ENCODE data around the gene P3H2. TPM values are rescaled to one million over a fixed set of nuclear protein-coding genes. Genes with fewer than 3 reads are reported as not detected.

Gene P3H2
- total RNA-seq, 1 experiment from 2014 or later, result 44.7 TPM

GRCh38 chr3:190064112-190064511 lies 56.6 kb downstream of the P3H2 start:
- Histone ChIP-seq H3K36me3 (replicated peaks; ENCODE audit: control insufficient read depth, insufficient read depth, low read length) (no peaks in the 10 kb centered on the region), H3K27me3 (ENCODE audit: control insufficient read depth, insufficient read depth, low read length) (no peaks in the 10 kb centered on the region), H3K4me3 (ENCODE audit: insufficient read depth, low read depth, low read length) (no peak overlapping the region)
- DNase-seq, result no peak

DNA sequence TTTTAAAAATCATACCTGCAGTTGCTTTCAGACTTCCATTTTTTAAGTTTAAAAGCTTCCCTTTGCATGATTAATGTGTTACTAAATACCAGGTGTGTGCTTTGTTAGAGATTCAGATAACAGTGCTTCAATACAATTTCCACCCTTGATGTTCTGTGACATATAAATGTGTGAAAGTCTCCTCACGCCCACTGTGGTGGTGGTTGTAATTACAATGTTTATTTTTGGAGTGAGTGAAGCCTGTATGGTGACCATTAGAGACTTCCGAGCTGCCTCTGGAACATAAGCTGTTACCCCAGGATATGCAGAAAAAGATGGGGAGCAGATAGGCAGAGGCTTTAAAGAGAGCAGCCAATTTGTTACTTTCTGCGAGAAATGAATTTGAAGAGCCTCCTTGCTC lies 57.2 kb downstream of the P3H2 start:
- H3K4me3 ChIP-seq (ENCODE audit: insufficient read depth, low read depth, low read length), result no peak overlapping the region
- no peaks in the 10 kb centered on the region for H3K36me3 ChIP-seq (replicated peaks; ENCODE audit: control insufficient read depth, insufficient read depth, low read length)
- no peak for DNase-seq
- H3K27me3 ChIP-seq (ENCODE audit: control insufficient read depth, insufficient read depth, low read length), result no peaks in the 10 kb centered on the region

- no peak for DNase-seq
- Histone ChIP-seq H3K4me3 (ENCODE audit: insufficient read depth, low read depth, low read length) (no peak overlapping the region), H3K27me3 (ENCODE audit: control insufficient read depth, insufficient read depth, low read length) (no peaks in the 10 kb centered on the region), H3K36me3 (replicated peaks; ENCODE audit: control insufficient read depth, insufficient read depth, low read length) (no peaks in the 10 kb centered on the region)
Observed at GRCh38 chr3:190060192-190060775, 60.4 kb downstream of the P3H2 start.

DNA sequence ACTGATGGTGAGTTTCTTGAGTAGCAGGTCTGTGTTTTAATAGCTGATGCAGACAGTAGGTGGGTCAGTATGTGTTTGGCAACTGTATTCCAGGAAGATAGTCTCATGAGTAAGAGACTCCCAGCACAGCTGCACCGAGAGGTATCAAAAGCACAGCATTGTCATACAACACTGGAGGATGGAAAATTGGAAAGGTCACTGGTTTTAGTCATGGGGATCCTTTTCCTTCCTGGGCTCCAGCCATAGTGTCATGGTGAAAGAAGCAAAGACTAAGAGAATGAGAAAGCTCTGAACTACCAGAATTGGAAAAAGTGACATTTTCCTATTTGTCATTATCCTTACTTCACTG lies 61.5 kb downstream of the P3H2 start:
- no peak for DNase-seq
- H3K4me3 ChIP-seq (ENCODE audit: insufficient read depth, low read depth, low read length), result no peak overlapping the region
- H3K27me3 ChIP-seq (ENCODE audit: control insufficient read depth, insufficient read depth, low read length), result no peaks in the 10 kb centered on the region
- H3K36me3 ChIP-seq (replicated peaks; ENCODE audit: control insufficient read depth, insufficient read depth, low read length), result no peaks in the 10 kb centered on the region

- H3K27me3 ChIP-seq (ENCODE audit: control insufficient read depth, insufficient read depth, low read length), result no peaks in the 10 kb centered on the region
- H3K36me3 ChIP-seq (replicated peaks; ENCODE audit: control insufficient read depth, insufficient read depth, low read length), result no peaks in the 10 kb centered on the region
- H3K4me3 ChIP-seq (ENCODE audit: insufficient read depth, low read depth, low read length), result no peak overlapping the region
- no peak for DNase-seq
Observed at GRCh38 chr3:190058521-190059241, 62.0 kb downstream of the P3H2 start.

DNA sequence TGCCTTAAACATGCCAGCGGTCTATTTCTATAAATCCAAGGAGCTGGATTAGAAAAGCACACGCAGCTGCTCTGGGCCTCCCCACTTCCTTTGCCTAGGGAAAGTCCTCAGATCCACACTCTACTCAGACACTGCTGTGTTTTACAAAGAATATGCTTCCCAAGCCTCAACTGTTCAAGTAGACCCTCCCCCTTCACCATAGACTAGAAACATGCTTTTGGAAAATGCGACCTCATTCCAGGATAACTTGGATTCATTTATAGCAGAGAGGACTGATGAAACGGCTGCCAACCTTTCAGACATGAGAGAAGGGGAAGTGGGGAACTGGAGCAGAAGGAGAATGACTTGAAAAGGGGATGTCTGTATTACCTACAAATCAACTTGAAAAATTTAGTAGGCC lies 64.0 kb downstream of the P3H2 start:
- no peaks in the 10 kb centered on the region for H3K36me3 ChIP-seq (replicated peaks; ENCODE audit: control insufficient read depth, insufficient read depth, low read length)
- H3K27me3 ChIP-seq (ENCODE audit: control insufficient read depth, insufficient read depth, low read length), result no peaks in the 10 kb centered on the region
- H3K4me3 ChIP-seq (ENCODE audit: insufficient read depth, low read depth, low read length), result no peak overlapping the region
- DNase-seq, result no peak

DNA sequence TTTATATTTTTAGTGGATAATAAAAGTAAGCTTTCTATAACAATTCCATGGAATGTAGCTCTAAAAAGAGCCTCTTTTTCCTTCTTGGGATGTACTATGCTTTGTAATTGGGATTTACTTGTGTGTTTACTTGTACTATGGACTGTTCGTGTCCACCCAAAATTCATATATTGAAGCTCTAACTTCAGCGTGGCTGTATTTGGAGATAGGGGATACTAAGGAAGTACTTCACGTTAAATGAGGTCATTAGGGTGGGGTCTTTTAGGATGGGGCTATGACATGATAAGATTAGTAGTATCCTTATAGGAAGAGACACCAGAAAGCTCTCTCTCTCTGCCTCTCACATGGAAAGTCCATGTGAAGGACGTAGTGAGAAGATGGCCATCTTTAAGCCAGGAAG lies 64.9 kb downstream of the P3H2 start:
- H3K36me3 ChIP-seq (replicated peaks; ENCODE audit: control insufficient read depth, insufficient read depth, low read length), result no peaks in the 10 kb centered on the region
- H3K27me3 ChIP-seq (ENCODE audit: control insufficient read depth, insufficient read depth, low read length), result no peaks in the 10 kb centered on the region
- no peak for DNase-seq
- H3K4me3 ChIP-seq (ENCODE audit: insufficient read depth, low read depth, low read length), result no peak overlapping the region

GRCh38 chr3:190053919-190054672 lies 66.6 kb downstream of the P3H2 start:
- Histone ChIP-seq H3K4me3 (ENCODE audit: insufficient read depth, low read depth, low read length) (no peak overlapping the region), H3K36me3 (replicated peaks; ENCODE audit: control insufficient read depth, insufficient read depth, low read length) (no peaks in the 10 kb centered on the region), H3K27me3 (ENCODE audit: control insufficient read depth, insufficient read depth, low read length) (no peaks in the 10 kb centered on the region)
- DNase-seq, result no peak

- no peaks in the 10 kb centered on the region for H3K36me3 ChIP-seq (replicated peaks; ENCODE audit: control insufficient read depth, insufficient read depth, low read length)
- peak; percentile 11 for DNase-seq
- no peak overlapping the region for H3K4me3 ChIP-seq (ENCODE audit: insufficient read depth, low read depth, low read length)
- no peaks in the 10 kb centered on the region for H3K27me3 ChIP-seq (ENCODE audit: control insufficient read depth, insufficient read depth, low read length)
Observed at GRCh38 chr3:190051641-190052040, 69.1 kb downstream of the P3H2 start.

DNA sequence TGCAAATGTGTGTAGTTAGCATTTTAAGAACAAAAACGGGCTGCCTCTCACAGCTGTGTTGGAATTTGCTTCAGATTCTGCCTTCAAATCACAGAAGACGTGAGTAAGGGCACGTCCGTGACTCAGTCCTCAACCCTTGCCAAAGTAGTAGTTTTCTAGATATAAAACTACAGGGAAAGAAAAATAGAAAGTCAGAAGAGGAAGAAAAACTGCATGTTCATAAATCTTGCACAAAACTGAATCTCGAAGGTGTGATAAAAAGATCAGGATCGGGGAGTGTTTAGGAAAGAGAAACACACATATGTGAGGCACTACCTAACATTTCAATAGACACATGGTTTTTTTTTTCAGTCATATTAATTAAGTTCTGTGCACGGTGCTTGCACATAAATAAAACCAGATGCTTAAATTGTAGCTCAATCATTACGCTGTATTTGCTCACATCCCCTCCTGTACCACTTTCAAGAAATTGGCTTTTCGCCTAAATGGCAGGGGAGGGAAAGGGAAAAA lies 71.7 kb downstream of the P3H2 start:
- Histone ChIP-seq H3K4me3 (ENCODE audit: insufficient read depth, low read depth, low read length) (no peak overlapping the region), H3K27me3 (ENCODE audit: control insufficient read depth, insufficient read depth, low read length) (no peaks in the 10 kb centered on the region), H3K36me3 (replicated peaks; ENCODE audit: control insufficient read depth, insufficient read depth, low read length) (no peaks in the 10 kb centered on the region)
- no peak for DNase-seq

GRCh38 chr3:190044974-190045373 lies 75.7 kb downstream of the P3H2 start:
- no peaks in the 10 kb centered on the region for H3K27me3 ChIP-seq (ENCODE audit: control insufficient read depth, insufficient read depth, low read length)
- DNase-seq, result no peak
- H3K4me3 ChIP-seq (ENCODE audit: insufficient read depth, low read depth, low read length), result no peak overlapping the region
- no peaks in the 10 kb centered on the region for H3K36me3 ChIP-seq (replicated peaks; ENCODE audit: control insufficient read depth, insufficient read depth, low read length)

DNA sequence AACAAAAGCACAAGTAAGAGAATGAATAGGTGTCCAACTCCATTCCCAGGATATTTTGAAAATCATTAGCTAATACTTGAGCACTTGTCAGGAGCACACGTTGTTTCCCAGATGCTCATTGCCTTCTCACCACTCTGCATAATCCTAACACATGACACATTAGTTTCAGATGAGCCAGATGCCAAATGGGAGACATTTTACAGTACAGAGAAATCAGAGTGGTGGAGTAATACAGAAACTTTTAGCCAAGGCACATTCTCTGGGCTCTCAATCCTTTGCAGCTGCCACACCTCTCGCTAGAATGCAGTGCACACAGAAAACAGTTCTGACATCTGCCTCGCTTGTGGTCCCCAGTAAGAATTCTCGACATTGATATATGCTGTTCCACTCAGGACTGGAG lies 76.6 kb downstream of the P3H2 start:
- DNase-seq, result no peak
- Histone ChIP-seq H3K36me3 (replicated peaks; ENCODE audit: control insufficient read depth, insufficient read depth, low read length) (no peaks in the 10 kb centered on the region), H3K27me3 (ENCODE audit: control insufficient read depth, insufficient read depth, low read length) (no peaks in the 10 kb centered on the region), H3K4me3 (ENCODE audit: insufficient read depth, low read depth, low read length) (no peak overlapping the region)

DNA sequence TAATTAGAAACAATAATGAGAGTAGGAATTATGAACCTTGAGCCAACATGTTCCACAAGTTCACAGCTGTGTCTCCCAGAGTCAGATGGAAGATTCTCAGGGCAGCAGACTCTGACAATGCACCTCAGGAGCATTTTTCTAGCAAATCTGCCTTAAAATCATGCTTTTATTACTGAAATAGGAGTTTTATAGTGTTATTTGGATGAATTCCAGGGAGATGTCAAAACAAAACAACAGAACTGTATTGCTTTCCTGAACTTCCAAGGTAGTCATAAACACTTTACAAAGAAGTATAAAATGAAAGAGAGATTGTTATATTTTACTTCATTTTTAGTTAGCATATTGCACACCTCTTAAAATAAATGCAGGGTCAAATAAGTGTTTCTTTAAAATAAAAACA lies 77.0 kb downstream of the P3H2 start:
- Histone ChIP-seq H3K27me3 (ENCODE audit: control insufficient read depth, insufficient read depth, low read length) (no peaks in the 10 kb centered on the region), H3K36me3 (replicated peaks; ENCODE audit: control insufficient read depth, insufficient read depth, low read length) (no peaks in the 10 kb centered on the region), H3K4me3 (ENCODE audit: insufficient read depth, low read depth, low read length) (no peak overlapping the region)
- DNase-seq, result no peak

DNA sequence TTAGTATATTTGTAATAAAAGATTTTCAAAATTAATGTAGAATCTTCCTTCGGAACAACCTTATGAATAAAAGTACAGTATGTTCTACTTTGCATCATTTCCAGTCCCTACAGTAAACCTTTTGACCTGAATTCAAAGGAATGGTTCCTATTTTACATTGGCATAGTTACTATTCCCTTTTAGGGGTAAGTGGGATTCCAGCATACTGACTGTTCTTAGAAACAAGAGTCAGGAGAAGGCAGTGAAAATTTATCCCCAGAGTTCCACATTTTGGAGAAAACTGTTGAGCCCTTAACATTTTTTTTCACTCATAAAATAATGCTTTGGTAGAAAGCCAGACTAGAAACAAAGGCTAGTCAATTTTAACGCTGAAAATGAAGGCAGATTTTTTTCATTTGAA lies 78.1 kb downstream of the P3H2 start:
- DNase-seq, result no peak
- Histone ChIP-seq H3K27me3 (ENCODE audit: control insufficient read depth, insufficient read depth, low read length) (no peaks in the 10 kb centered on the region), H3K36me3 (replicated peaks; ENCODE audit: control insufficient read depth, insufficient read depth, low read length) (no peaks in the 10 kb centered on the region), H3K4me3 (ENCODE audit: insufficient read depth, low read depth, low read length) (no peak overlapping the region)

All from H7 (cell line).